Pancreas (tissue), 10 donors: ENCODE results near the gene SELENOP. TPM values are rescaled to one million over a fixed set of nuclear protein-coding genes. Genes with fewer than 3 reads are reported as not detected.

Experiments used
- ATAC-seq, 4 donors: fragments of 200-7000 bp; cut with Tn5 transposase; one replicate each; pipeline versions ENCODE4 v1.8.0 to v1.9.1; 2020; ENCODE audit warnings: mild to moderate bottlenecking in 4 of 4, moderate library complexity in 4 of 4
- DNase-seq, 6 donors: peaks; one replicate each; pipeline ENCODE4 v3.0.0-alpha.2; 2020
- FAIRE-seq: peaks from 2 replicates; lab custom pipeline; 2012; peaks lifted over from hg19 to GRCh38; lab: Jason Lieb, UNC
- H3K27ac ChIP-seq, 4 donors: fragments of 200-600 bp; sonication (generic); 1 replicate in 3 of 4; 2 replicates in 1 of 4; pipeline versions ENCODE4 v1.5.0 to v1.8.0; 2020
- H3K27me3 ChIP-seq, 4 donors: fragments of 200-600 bp; one replicate each; pipeline ENCODE4 v1.8.0; 2021
- H3K36me3 ChIP-seq, 3 donors: fragments of 200-600 bp; sonication (generic) in 1 of 3; one replicate each; pipeline versions ENCODE4 v1.5.0 to v1.8.0; 2020 to 2021
- H3K4me1 ChIP-seq, 3 donors: fragments of 200-600 bp; one replicate each; pipeline ENCODE4 v1.8.0; 2021
- H3K4me3 ChIP-seq, 4 donors: fragments of 200-600 bp; sonication (generic) in 2 of 4; one replicate each; pipeline versions ENCODE4 v1.5.0 to v1.8.0; 2020 to 2021
- H3K9me3 ChIP-seq, 4 donors: fragments of 200-600 bp; one replicate each; pipeline ENCODE4 v1.8.0; 2021
- CTCF ChIP-seq, 4 donors: fragments of 200-600 bp; sonication (generic) in 3 of 4; IDR thresholded peaks; one replicate each; pipeline versions ENCODE4 v1.5.0 to v1.8.0; 2021; ENCODE audit warnings: antibody characterized with exemption in 4 of 4
- WGBS, 2 donors: extraction: QIAGEN DNeasy Blood & Tissue Kit; methylation state at CpG; one replicate each; pipeline ENCODE4 v1.1.7; 2013; 5-methylcytosine and 5-hydroxymethylcytosine counted together
- intact Hi-C, 3 donors: fragments of 100-400 bp; cut with DNase I; formaldehyde crosslinking; loops; one replicate each; pipeline versions ENCODE4 v1.11.1 to v1.14.2; 2022
- polyA plus RNA-seq, 2 donors: library from polyadenylated mRNA; stranded (reverse); fragments of 200-250 nt; gene quantifications; one replicate each; pipeline ENCODE4 v1.2.3, GENCODE V29; 2013
- total RNA-seq, 6 donors: library from RNA; stranded (reverse); fragmentation: NEBNext Ultra II Directional in 4 of 6; extraction: Animal tissue kit (Norgen Biotek cat#: 25700) in 4 of 6; gene quantifications; one replicate each; pipeline versions ENCODE4 v1.2.1 to v1.2.4, GENCODE V29; 2021 to 2023
- donor health status: healthy with polysubstance abuse.
- donor health status: DM: no; HTN: no; CAD: no; lungs with moderate emphysema.
- donor health status: DM: no; HTN: no; CAD: no.
- donor health status: control.
- donor health status: control.
- donor health status: Bipolar disorder and iron deficiency.
- donor health status: DM: yes; HTN: yes; CAD: no.
- donor health status: DM: no; HTN: no; CAD: no.
- donor health status: DM: no; HTN: no; CAD: no.
- donor health status: DM: yes; HTN: yes; CAD: no.

The SELENOP gene
- total and polyA plus RNA-seq, 8 donors, result 32.5 to 195 (median 90.0) TPM

DNA sequence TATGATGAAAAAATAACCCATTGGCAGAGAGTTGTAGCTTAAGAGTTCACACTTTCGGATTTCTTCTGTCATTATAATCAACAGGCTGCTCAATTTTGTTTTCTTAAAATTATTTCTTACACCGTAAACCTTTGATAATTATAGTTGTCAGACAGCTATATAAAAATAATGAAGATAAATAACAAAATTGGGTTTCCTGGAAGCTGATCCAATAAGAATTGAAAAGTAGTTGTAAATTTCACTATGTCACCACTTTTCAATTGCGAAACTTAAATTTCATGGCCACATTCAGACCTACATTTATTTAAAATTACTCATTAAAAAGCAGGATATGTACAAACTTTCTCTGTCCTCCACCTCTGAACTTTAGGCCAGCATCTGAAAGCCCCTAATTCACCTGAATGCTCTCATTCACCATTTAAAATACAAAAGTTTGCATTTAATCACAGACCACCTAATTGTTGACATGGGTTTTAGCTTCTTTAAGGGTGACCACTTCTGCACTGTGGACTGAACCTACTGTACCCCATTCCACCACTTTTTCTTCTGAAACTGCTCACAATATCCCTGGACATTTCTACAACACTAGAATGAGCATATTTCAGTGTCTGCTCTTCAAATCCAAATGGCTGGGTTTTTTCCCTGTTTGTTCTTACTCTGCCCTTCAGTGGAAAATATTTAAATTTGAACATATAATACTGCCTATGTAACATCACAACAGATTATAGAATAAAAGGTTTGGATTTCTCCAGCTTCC lies 680 bp downstream of the SELENOP start:
- Histone ChIP-seq H3K27ac (peak overlapping the region; percentile 40 to 91 (median 74)), H3K36me3 (peaks cover 0 to 16% (median 0%) of the 10 kb centered on the region in 3 donors), H3K4me3 (peak overlapping the region; percentile 10 to 50 (median 31)), H3K27me3 (no peaks in the 10 kb centered on the region), H3K4me1 (peaks cover 7 to 26% (median 14%) of the 10 kb centered on the region in 3 donors), H3K9me3 (no peaks in the 10 kb centered on the region)
- WGBS, 2 donors, result 5 to 8% methylated on average over 3 of the region's 3 CpGs
- intact Hi-C loops, result no loop called here
- FAIRE-seq, result peak; percentile 9
- no peak for TF ChIP-seq CTCF (IDR thresholded peaks at IDR 0.05)
- ATAC-seq, result peak; percentile 2 to 22 (median 12)
- no peak for DNase-seq

GRCh38 chr5:42808888-42809611 lies 2.6 kb downstream of the SELENOP start:
- no peaks in the 10 kb centered on the region for H3K27me3 ChIP-seq
- no peak for FAIRE-seq
- peaks cover 0 to 35% (median 0%) of the 10 kb centered on the region in 3 donors for H3K36me3 ChIP-seq
- no peak for DNase-seq
- peaks cover 7 to 26% (median 14%) of the 10 kb centered on the region in 3 donors for H3K4me1 ChIP-seq
- TF ChIP-seq CTCF (IDR thresholded peaks at IDR 0.05), result no peak
- ATAC-seq, result no peak
- H3K27ac ChIP-seq, result no peak overlapping the region
- WGBS, 2 donors, result 71 to 74% methylated on average over 4 of the region's 4 CpGs
- intact Hi-C loops, result no loop called here
- no peaks in the 10 kb centered on the region for H3K9me3 ChIP-seq
- H3K4me3 ChIP-seq, result peak overlapping the region in 2 of 4 donors; percentile 46 to 50

DNA sequence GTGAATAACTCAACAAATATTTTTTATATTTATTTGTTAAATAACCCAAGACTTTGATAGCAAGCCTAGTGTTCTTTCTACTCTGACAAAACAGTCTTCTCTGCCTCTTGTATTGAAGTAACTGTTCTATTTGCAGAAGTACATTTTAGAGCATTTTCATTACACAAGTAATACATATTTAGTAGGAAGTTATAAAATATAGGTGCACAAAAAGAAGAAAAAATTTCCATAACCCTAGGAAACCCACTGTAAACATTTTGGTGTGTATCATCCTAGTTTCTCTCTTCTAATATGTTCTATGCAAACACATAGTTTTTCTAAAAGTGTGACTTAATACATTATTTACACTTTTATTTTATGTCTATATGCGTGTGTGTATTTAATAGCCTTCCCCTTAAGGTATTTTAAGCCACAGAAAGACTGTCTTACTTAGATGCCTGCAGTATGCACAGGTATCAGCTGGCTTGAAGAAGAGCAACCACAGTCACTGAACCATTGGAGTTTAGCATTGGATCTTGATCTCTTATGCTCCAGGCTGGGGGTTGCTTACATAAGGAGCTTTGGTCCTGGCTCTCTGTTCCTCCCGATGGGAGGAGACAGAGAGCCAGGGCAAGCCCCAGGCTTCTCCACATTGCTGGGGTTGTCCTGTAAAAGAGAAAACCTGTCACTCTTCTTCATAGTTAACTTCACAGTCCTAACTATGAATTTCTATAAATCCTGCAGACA lies 3.8 kb downstream of the SELENOP start:
- 43 to 49% methylated on average over 2 of the region's 2 CpGs for WGBS, 2 donors
- peak in 1 of 4 donors; percentile 23 for ATAC-seq
- Histone ChIP-seq H3K27me3 (no peaks in the 10 kb centered on the region), H3K27ac (no peak overlapping the region), H3K4me1 (peaks cover 7 to 24% (median 14%) of the 10 kb centered on the region in 3 donors), H3K9me3 (no peaks in the 10 kb centered on the region), H3K36me3 (peaks cover 0 to 43% (median 0%) of the 10 kb centered on the region in 3 donors), H3K4me3 (no peak overlapping the region)
- TF ChIP-seq CTCF (IDR thresholded peaks at IDR 0.05), result no peak
- DNase-seq, result peak in 1 of 6 donors; percentile 19
- FAIRE-seq, result no peak
- intact Hi-C loops, result no loop called here

GRCh38 chr5:42806701-42807262 lies 4.9 kb downstream of the SELENOP start:
- intact Hi-C loops, result no loop called here
- WGBS, 2 donors, result 83 to 92% methylated on average over 3 of the region's 3 CpGs
- DNase-seq, result no peak
- no peak for FAIRE-seq
- Histone ChIP-seq H3K27me3 (no peaks in the 10 kb centered on the region), H3K36me3 (peaks cover 0 to 53% (median 0%) of the 10 kb centered on the region in 3 donors), H3K9me3 (no peaks in the 10 kb centered on the region), H3K4me3 (no peak overlapping the region), H3K27ac (no peak overlapping the region), H3K4me1 (peaks cover 0 to 16% (median 10%) of the 10 kb centered on the region in 3 donors)
- no peak for TF ChIP-seq CTCF (IDR thresholded peaks at IDR 0.05)
- ATAC-seq, result no peak
